ENCODE measurements around the gene ELANE.
"Not testable (repeated sequence)": the region's sequence is repeated elsewhere in the genome, so short reads cannot be mapped to it uniquely, and the experiment has no call there.

ELANE gene

DNA sequence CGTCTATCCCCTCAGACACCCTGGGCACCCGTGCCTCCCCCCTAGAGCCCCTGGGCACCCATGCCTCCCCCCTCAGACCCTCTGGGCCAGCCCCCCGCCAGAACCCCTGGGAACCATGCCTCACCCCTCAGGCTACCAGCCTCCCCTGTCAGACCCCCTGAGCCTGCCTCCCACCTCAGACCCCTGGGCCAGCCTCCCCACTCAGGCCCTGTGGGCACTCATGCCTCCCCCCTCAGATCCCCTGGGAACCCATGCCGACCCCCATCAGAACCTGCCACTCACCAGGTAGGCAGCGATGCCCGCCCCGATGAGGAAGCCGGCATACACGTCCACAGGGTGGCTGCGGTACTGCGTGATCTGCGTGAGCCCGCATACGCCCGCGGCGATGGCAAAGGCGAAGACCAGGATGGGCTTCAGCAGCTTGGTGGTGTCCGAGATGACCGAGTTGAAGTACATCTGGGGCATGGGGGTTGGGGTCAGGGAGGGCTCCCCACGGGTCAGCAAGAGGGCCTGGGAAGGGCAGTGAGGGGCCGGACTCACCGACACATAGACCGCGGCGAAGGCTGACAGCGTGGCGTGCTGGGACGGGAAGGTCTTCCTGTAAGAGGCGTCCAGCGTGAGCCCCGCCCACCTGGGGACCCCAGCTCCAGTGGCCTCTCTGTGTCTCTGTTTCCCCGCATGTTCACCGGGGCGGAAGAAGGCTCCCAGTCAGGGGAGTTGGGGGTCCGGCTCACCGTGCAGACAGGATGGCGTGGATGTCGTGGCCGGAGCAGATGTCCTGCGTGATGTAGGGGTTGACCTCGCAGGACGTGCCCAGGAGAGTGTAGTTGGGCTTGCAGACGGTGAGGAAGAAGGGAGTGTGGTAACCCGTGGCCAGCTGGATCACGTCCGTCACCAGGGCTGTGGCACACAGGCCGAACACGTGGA lies 37.7 kb upstream of the ELANE start:
- no peak for DNase-seq

DNA sequence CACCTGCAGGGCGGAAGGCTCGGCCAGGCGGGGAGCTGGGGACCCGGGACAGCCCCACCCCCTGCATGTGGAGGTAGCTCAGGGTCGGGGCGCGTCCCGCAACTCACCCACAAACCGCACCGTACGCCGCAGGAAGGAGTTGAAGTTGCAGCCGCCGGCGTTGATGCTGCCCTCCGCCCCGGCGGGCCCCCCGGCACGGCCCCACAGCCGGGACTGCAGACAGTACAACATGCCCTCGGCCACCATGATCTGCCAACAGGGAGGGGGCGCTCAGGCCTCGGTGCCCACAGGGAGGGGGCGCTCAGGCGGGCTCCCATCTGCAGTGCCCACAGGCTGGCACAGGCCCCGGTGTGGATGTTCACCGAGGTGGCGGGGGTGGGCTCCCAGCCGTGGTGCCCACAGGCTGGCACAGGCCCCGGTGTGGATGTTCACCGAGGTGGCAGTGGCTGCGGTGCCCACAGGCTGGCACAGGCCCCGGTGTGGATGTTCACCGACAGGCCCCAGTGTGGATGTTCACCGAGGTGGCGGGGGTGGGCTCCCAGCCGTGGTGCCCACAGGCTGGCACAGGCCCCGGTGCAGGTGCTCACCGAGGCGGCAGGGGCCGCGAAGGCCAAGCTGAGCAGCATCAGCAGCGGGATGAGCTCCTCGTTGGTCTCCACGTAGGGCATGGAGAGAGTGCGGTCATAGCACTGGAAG lies 36.9 kb upstream of the ELANE start:
- DNase-seq = no peak

DNA sequence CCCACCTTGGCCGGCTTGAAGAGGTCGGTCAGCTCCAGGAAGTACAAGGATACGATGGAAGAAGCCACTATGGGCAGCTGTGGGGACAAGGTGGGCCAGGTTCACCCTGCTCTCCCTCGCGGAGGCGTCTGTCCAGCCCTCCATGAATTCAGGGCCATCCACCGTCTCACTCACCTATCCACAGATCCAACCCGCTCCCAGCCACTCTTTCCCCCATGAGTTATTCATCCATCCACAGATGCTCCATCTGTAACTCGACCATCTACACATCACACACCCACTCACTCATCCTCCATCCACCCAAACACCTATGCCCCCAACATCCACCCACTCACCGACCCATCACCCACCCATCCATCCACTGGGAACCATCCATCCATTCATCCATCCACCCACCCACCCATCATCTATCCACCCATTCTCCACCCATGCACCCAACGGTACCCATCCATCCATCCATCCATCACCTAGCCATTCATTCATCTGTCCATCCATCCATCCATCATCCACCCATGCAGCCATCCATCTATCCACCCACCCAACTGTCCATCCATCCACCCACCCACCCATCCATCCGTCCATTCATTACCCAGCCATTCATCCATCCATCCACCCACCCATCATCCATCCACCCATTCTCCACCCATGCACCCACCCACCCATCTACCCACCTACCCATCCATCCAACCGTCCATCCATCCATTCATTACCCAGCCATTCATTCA lies 36.2 kb upstream of the ELANE start:
- DNase-seq = no peak

DNA sequence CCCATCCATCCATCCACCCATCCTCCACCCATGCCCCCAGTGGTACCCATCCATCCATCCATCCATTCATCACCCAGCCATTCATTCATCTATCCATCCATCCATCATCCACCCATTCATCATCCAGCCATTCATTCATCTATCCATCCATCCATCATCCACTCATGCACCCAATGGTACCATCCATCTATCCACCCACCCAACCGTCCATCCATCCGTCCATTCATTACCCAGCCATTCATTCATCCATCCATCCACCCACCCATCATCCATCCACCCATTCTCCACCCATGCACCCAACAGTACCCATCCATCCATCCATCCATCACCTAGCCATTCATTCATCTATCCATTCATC lies 35.6 kb upstream of the ELANE start:
- no peak for DNase-seq

DNA sequence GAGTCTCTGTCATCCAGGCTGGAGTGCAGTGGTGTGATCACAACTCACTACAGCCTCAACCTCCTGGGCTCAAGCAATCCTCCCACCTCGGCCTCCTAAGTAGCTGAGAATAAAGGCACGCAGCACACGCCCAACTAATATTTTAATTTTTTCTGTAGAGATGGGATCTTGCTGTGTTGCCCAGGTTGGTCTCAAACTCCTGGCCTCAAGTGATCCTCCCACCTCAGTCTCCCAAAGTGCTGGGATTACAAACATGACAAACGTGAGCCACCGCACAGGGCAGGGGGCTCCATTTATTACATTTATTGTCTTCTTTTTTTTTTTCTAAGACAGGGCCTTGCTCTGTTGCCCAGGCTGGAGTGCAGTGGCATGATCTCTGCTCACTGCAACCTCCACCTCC lies 31.9 kb upstream of the ELANE start:
- not testable (repeated sequence) for DNase-seq

DNA sequence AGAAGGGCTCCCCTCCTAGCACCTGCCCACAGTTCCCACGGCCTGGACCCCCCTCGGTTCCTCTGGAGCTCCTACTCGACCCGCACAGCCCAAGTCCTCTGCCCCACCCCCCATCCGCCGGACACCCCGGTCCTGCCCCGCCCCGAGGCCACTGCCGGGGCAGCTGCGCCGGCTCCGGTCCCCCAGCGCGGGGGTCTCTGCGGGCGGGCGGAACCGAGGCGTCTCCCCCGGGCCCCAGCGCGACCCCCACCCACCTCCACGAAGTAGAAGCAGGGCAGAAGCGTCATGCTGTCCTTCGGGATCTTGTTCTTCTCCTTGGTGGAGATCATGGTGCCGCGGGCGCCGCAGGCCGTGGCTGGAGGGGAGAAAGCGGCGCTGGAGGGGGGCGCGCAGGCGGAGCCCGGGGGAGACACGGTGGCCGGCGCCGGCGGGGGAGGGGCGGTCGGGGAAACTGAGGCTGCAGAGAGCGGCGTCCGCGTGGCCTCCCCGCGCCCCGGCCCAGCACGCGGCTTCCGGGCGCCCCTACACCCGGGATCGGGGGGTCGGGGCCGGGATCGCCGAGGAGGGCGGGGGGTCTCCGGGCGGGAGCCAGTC lies 30.8 kb upstream of the ELANE start:
- no peak for DNase-seq

DNA sequence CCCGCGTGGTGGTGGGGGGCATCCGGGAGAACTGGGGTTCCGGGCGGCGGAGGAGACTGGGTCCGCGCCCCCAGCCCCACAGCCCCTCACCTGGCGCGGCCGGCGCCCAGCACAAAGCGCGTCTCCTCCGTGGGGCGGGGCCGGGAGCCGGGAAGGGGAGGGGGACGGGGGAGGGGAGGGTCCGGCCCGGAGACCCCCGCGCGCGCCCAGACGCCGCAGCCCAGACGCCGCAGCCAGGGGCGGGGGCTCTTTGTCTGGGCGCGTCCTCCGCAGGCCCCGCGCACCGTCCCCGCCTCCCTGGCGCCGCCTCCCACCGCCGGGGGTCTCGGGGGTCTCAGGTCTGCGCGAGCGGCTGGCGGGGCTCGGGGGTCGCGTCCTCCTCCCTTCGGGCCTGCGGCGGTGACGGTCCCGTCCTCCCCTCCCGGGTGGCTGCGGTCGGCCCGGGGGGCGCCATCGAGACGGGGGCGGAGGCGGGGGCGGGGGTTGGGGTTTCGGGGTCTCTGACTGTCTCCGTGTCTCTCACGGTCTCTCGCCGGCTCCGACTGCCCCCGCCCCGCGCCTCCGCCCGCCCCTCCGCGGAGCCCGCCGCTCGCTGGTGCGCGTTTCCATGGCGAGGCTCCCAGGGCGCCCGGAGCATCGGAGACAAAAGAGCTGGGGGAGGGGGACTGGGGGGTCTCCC lies 30.1 kb upstream of the ELANE start, which contains the start of gene PLPPR3:
Gene PLPPR3 (minus strand): TSS at position 131 of the 679 bp plus-strand sequence. CDS start 396 bp downstream, outside the sequence.
- DNase-seq = no peak

DNA sequence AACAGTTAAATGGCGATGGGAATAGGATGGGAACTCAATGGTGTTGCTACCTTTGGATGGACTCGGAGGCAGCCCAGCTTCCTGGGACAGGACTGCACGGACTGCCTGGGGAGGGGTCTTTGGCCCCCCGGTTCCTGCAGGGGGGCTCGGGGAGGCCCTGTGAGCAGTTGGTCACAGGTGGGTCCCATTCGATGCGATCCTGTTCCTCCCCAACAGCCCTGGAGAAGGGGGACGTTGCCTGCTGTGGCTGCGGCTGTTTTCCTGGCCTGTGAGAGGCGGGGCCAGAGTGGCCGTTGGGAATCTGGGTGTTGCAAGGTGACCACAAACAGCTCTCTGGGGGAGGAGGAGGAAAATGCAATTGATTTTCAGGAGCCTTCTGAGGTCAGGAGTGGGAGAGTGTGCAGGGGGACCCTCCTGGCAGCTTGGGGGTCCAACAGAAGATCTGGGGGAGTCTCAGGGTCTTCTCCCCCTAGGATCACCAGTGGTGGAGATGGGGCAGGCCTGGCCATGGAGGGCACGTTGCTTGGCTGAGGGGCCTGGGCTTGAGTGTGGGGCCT lies 28.5 kb upstream of the ELANE start:
- DNase-seq = no peak

DNA sequence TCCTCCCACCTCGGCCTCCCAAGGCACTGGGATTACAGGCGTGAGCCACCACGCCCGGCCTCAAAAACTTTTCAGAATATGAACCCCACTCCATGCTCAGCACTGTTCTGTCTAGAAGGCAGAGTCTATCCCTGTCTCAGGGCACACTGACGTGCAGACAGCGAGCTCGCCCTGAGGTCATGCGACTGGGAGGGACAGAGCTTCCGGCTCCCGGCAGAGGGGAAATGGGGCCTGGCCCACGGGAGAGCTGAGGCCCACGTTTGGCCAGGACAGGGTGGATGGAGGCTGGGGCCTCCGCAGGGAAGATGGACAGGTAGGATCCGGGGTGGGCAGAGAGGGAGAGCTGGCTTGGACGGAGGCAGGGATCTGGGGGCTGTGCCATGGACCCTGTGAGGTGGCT lies 27.2 kb upstream of the ELANE start:
- DNase-seq = no peak

DNA sequence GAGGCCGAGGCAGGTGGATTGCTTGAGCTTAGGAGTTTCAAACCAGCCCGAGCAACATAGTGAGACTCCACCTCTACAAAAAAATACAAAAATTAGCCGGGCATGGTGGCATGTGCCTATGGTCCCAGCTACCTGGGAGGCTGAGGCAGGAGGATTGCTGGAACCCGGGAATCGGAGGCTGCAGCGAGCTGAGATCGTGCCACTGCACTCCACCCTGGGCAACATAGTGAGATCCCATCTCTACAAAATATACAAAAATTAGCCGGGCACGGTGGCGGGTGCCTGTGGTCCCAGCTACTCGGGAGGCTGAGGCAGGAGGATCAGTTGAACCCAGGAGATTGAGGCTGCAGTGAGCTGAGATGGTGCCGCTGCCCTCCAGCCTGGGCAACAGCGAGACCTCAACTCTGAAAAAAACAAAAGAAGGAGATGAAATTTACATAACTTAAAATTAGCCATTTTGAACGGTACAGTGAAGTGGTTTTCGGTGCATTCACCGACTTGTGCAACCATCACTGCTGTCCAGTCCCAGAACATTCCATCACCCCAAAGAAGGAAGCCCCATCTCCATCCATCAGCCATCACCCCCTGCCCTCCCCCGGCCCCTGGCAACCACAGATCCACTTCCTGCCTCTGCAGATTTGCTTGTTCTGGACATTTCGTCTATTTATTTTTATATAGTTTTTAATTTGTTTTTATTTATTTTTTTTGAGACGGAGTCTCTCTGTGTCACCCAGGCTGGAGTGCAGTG lies 26.0 kb upstream of the ELANE start:
- DNase-seq = no peak

DNA sequence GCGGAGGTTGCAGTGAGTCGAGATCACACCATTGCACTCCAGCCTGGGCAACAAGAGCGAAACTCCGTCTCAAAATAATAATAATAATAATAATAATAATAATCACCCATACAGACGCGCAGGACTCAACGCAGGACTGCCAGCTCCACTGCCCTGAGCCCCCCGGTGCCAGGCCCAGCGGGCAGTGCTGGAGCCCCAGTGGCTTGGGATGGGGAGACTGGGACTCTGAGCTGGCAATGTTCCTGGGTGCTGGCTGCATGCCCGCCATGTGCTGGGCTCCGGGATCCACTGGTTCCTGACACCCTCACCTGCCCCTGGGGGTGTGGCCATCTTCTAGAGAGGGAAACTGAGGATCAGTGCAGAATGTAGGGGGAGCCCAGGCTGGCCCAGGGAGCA lies 24.8 kb upstream of the ELANE start:
- no peak for DNase-seq

DNA sequence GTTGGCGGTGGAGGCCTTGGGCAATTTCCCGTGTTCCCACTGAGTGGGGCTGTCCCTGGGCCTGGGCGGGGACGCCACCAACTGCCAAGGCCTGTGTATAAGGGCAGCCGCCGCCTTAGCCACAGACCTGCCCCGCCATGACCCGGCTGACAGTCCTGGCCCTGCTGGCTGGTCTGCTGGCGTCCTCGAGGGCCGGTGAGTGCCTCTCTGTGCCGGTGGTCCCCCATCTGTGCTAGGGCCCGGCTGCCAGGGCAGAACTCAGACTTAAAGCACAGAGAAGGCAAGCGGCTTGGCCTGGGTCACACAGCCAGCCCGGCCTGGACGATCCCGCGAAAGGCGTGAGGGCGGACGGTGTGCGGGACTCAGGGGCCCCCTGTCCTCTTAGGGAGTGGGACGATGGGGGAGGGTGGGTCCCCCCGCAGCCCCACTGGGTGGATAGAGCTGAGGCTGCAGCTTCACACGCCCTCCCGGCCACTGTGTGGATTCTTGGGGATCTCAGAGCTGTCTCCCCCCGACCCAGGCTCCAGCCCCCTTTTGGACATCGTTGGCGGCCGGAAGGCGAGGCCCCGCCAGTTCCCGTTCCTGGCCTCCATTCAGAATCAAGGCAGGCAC lies 24.3 kb upstream of the ELANE start, which contains the start of gene AZU1:
Gene AZU1 (plus strand): TSS at position 128 of the 612 bp plus-strand sequence. CDS start 10 bp downstream, at position 138.
- DNase-seq = no peak

DNA sequence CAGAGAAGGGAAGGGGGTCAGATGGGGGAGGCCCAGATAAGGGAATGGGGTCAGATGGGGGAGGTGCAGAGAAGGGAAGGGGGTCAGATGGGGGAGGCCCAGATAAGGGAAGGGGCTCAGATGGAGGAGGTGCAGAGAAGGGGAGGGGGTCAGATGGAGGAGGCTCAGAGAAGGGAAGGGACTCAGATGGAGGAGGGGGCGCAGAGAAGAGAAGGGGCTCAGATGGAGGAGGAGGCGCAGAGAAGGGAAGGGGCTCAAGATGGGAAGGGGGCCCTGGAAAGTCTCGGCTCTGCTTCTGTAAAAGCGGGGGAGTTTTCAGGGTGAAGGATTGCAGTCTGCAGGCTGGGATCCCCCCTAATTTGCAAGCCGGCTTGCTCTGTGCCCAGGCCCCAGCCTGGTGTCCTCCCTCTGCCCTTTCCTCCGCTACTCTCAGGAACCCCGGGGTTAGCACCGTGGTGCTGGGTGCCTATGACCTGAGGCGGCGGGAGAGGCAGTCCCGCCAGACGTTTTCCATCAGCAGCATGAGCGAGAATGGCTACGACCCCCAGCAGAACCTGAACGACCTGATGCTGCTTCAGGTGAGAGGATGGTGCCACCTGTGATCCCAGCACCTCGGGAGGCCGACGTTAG lies 22.9 kb upstream of the ELANE start:
- DNase-seq = no peak

DNA sequence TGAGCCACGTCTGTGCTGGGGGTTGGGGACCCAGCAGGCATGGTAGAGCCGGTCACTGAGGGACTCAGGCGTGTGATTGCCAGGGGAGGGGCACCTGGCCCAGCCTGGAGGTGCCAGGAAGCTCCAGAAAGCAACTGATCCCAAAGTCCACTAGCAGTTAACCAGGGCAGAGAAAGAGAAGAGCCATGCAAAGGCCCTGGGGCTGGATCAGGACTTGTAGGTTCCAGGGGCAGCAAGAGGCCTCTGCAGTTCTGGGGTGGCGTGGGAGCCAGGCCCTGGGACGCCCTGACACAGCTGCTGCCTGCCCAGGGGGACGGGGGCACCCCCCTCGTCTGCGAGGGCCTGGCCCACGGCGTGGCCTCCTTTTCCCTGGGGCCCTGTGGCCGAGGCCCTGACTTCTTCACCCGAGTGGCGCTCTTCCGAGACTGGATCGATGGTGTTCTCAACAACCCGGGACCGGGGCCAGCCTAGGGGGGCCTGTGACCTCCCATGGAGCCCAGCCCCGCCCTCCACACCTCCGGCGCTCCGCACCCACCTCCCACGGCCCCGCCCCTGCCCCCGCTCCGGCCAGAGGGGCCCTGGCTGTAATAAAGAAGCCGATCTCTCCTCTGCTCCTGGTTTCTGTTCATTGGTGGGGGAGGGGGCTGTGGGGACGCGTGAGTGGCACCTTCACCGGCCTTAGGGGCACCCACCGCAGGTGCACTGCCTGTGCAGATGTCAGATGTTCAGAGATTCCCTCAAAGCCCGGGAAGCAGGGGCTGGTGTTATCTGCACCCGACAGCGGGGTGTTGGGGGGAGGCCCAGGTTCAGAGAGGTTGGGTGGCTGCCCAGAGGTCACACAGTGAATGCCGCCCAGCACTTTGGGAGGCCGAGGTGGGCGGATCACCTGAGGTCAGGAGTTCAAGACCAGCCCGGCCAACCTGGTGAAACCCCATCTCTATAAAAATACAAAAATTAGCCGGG lies 20.4 kb upstream of the ELANE start:
- no peak for DNase-seq

DNA sequence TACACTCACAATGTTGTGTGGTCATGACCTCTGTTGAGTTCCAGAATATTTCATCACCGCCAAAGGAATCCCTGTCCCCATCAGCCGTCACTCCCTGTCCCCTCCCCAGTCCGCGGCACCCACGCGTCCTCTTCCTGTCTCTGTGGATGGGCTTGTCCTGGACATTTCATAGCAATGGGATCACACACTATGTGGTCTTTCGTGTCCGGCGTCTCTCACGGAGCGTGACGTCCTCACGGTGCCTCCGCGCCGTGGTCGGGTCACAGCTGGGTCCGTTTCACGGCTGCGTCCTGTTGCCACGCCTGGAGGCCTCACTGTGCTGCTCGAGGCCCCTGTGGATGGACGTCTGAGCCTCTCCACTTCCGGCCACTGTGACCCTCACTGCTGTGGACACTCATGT lies 17.9 kb upstream of the ELANE start:
- DNase-seq = no peak

DNA sequence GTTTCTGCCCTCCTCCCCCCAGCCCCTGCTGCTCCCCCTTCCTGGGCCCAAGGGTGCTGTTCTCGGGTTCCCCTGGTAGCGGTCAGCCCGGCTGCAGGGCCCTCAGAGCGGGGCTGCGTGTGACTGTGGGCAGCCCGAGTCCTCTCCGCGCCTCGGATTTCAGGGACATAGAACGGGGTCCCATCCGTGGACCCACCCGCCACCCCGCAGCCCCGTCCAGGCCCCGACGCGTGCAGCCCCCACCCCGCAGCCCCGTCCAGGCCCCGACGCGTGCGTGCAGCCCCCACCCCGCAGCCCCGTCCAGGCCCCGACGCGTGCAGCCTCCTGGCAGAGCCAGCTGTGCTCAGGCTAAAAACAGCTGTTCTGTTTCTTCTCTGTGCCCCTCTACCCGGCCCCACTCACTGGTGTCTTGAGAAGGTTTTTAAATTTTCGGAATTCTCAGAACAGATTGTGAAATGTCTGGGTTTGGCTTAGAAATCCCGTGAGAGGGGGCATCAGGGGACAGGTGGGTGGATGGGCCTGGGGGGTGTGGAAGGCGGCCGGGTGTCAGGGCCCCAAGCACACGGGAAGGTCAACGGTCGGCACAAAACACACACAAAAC lies 16.8 kb upstream of the ELANE start:
- no peak for DNase-seq

DNA sequence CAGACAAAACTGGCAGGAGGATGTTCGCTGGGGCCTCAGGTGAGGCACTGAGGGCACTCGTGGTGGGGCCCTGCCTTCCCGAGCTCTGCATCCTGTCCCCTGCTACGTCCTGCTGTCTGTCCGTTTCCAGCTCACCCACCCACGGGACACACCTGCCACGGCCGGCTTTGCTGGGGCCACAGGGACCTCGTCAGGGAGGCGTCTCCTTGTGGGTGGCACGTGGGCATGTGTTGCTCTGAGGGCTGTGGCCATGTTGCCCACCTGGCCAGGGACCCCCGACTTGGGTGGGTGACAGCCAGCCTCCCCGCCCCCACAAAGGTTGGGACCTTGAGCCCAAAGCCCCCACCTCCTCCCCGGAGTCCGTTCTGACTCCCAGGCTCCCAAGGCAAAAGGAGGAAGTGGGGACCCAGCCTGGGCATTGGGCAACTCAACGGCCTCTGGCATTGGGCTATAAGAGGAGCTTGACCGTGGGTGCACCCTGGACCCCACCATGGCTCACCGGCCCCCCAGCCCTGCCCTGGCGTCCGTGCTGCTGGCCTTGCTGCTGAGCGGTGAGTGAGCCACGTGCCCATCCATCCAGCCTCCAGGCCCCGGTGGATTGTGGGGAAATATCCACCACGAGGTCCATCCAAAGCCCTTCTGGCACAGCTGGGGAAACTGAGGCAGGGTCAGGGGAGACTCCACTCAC lies 11.4 kb upstream of the ELANE start, which contains the start of gene PRTN3:
Gene PRTN3 (plus strand): TSS at position 481 of the 688 bp plus-strand sequence. CDS start 10 bp downstream, at position 491.
- no peak for DNase-seq

DNA sequence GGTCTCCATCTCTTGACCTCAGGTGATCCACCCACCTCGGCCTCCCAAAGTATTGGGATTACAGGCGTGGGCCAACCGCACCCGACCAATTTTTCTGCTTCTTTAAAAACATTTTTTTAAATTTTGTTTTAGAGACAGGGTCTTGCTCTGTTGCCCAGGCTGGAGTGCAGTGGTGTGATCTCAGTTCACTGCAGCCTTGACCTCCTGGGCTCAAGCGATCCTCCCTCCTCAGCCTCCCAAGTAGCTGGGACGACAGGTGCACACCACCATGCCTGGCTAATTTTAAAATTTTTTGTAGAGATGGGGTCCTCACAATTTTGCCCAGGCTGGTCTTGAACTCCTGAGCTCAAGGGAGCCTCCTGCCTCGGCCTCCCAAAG lies 9.3 kb upstream of the ELANE start:
- DNase-seq = not testable (repeated sequence)
